ENCODE measurements around the gene HES4. TPM values are rescaled to one million over a fixed set of nuclear protein-coding genes. Genes with fewer than 3 reads are reported as not detected.

Gene HES4
- total and polyA plus RNA-seq, 2 donors (not counting 3 experiments of a cell fraction or from before 2014, with no cell fraction given), result 30.5 to 37.6 TPM

DNA sequence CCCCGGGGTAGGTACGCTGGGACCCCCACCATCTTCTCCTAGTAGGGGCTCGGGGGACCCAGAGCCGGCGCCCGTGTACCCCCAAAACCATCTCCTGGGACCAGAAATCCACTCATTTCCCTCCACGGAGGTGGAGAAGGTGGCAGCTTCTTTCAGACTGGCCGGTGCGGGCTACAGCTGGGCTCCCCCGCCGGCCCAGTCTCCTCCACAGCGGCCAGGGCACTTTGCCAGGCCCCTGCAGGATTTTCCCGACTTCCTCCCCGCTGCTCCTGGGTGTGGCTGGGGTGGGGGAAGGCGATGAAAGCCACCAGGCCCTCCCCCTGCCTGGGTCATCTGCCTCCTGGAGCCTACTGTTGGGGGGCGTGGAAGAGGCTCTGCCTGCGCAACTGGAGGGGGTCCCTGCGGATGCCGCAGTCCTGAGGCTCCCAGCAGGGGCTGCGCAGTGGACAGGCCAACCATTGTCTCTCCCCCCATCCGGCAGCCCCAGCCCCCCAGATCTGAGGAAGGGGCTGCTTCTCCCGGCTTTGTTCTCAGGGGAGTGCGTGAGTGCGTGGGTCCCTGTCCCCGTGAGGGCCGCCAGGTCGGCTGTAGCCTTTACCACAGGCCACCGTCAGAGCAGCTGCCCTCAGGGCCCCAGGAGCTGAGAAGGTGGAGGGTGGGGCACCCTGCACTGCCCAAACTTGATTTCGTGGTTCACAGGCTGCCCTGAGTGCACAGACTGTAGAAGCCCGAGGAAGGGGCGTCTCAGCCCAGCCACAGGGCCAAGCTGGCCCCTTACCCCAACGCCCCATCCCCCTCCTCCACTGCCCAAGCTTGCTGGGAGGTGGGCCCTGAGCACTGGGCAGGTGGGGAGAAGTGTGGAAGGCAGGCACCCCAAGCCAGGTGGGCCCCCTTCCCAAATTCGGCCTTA is 21.4 kb upstream of the HES4 start:
- peak overlapping the region; percentile 71 for H3K4me2 ChIP-seq (ENCODE audit: insufficient read depth, low read length)
- intact Hi-C loops (cut with micrococcal nuclease) (loop anchor here (2.0 kb wide), 1 partner anchor 20 kb away; no protein-coding TSS in a partner anchor), dilution Hi-C loops (cut with MboI; ENCODE audit: extremely low pct_ligation_motif_present, low sequenced_read_pairs) (no loop called here)
- H3K9ac ChIP-seq (replicated peaks; ENCODE audit: extremely low read depth, insufficient read depth, low read length), result no peak overlapping the region
- H3K36me3 ChIP-seq (ENCODE audit: control insufficient read depth in 2 of 2, extremely low read depth in 1 of 2, insufficient read depth in 2 of 2, low read length in 2 of 2), result no peaks in the 10 kb centered on the region
- H3K27me3 ChIP-seq (ENCODE audit: control insufficient read depth in 2 of 2, insufficient read depth in 2 of 2, low read length in 2 of 2), result no peaks in the 10 kb centered on the region
- H3K9me1 ChIP-seq (replicated peaks; ENCODE audit: control insufficient read depth, extremely low read depth, insufficient read depth, low read length), result no peaks in the 10 kb centered on the region
- H3K79me2 ChIP-seq (ENCODE audit: control insufficient read depth, insufficient read depth, low read length), result no peaks in the 10 kb centered on the region
- no peaks in the 10 kb centered on the region for H3K9me3 ChIP-seq (replicated peaks; ENCODE audit: control insufficient read depth, insufficient read depth, low read length)
- no TSS peak for BruUV-seq (replicated peaks)
- DNase-seq (ENCODE audit: low read depth, low spot score) (peak; percentile 46), FAIRE-seq (peak; percentile 49)
- peak overlapping the region; percentile 26 to 71 (median 50) for H3K4me3 ChIP-seq (replicated peaks in 1 of 3; ENCODE audit: insufficient read depth in 1 of 3, low read depth in 1 of 3, low read length in 3 of 3)
- H3K4me1 ChIP-seq (ENCODE audit: control insufficient read depth, extremely low read depth, insufficient read depth, low read length), result peaks cover 16% of the 10 kb centered on the region
- no peak overlapping the region for H3K27ac ChIP-seq (ENCODE audit: insufficient read depth, low read depth, low read length)
- TF ChIP-seq POLR2AphosphoS5 (IDR thresholded peaks at IDR 0.05; ENCODE audit: insufficient read depth, low read depth, low read length) (peak; percentile 59), GATA2 (IDR thresholded peaks at IDR 0.05; ENCODE audit: insufficient read depth, insufficient read length, low read depth, low read length) (no peak), MYC (IDR thresholded peaks at IDR 0.05; ENCODE audit: low read depth, low read length) (no peak)
- H2AFZ ChIP-seq (ENCODE audit: low read depth, low read length), result no peak overlapping the region
- no peaks in the 10 kb centered on the region for H4K20me1 ChIP-seq (replicated peaks; ENCODE audit: control insufficient read depth, extremely low read depth, insufficient read depth, low read length)
- POLR2A ChIA-PET, result no interaction called here
- CTCF ChIA-PET, result interaction anchor here (1.5 kb wide), 1 partner anchor 18 kb away, joined by 5 read pairs; no protein-coding TSS in a partner anchor

DNA sequence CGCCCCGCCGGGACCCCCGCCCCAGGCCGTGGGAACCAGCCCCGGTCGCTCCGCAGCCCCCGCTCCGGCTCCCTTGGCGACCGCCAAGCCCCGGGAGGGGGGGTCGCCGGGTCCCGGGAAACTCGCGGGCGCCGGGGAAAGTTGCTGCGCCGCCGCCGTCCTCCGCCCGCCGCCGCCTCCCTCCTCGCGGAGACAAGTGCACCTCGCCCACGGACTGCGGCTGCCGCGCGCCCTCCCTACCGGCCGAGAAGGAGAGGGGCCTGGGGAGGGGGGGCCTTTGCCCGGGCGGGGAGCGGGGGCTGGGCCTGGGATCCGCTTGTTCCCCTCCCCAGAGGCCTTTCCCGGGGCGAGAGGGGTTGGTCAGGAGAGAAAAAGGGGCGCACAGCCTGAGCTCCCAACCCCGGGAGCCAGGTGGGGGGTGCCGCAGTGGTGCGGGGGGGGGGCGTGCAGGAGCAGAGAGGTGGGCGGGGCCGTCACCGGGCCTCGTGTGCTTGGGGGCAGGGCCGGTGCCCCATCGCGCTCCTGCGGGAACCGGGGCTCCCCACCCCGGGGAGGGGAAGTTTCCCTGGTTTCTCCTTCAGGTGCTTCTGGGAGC is 20.6 kb upstream of the HES4 start:
- no peaks in the 10 kb centered on the region for H3K27me3 ChIP-seq (ENCODE audit: control insufficient read depth in 2 of 2, insufficient read depth in 2 of 2, low read length in 2 of 2)
- H3K4me1 ChIP-seq (ENCODE audit: control insufficient read depth, extremely low read depth, insufficient read depth, low read length), result peaks cover 16% of the 10 kb centered on the region
- DNase-seq (ENCODE audit: low read depth, low spot score) (no peak), FAIRE-seq (no peak)
- no peaks in the 10 kb centered on the region for H4K20me1 ChIP-seq (replicated peaks; ENCODE audit: control insufficient read depth, extremely low read depth, insufficient read depth, low read length)
- H3K4me3 ChIP-seq (replicated peaks in 1 of 3; ENCODE audit: insufficient read depth in 1 of 3, low read depth in 1 of 3, low read length in 3 of 3), result peak overlapping the region; percentile 26 to 71 (median 50)
- peak overlapping the region; percentile 32 for H2AFZ ChIP-seq (ENCODE audit: low read depth, low read length)
- TF ChIP-seq GATA2 (IDR thresholded peaks at IDR 0.05; ENCODE audit: insufficient read depth, insufficient read length, low read depth, low read length) (no peak), FOS (IDR thresholded peaks at IDR 0.05; ENCODE audit: borderline replicate concordance, insufficient read depth, low read length) (no peak), POLR2AphosphoS5 (IDR thresholded peaks at IDR 0.05; ENCODE audit: insufficient read depth, low read depth, low read length) (no peak), JUN (IDR thresholded peaks at IDR 0.05; ENCODE audit: borderline replicate concordance, insufficient read depth, insufficient read length, low read depth) (no peak), MYC (IDR thresholded peaks at IDR 0.05; ENCODE audit: low read depth, low read length) (no peak), CTCF (IDR thresholded peaks at IDR 0.05; ENCODE audit: extremely low read depth in 1 of 2, insufficient read depth in 1 of 2, low read depth in 1 of 2, low read length in 2 of 2) (no peak), POLR2A (IDR thresholded peaks at IDR 0.05; ENCODE audit: low read depth, low read length) (no peak), MAX (IDR thresholded peaks at IDR 0.05; ENCODE audit: insufficient read depth, insufficient read length) (no peak), EZH2 (IDR thresholded peaks at IDR 0.05; ENCODE audit: borderline replicate concordance, low read depth, low read length, severe bottlenecking) (no peak)
- peak overlapping the region; percentile 17 for H3K9ac ChIP-seq (replicated peaks; ENCODE audit: extremely low read depth, insufficient read depth, low read length)
- ChIA-PET CTCF (interaction anchor here (1.3 to 1.5 kb wide), 3 partner anchors 12 to 44 kb away, joined by 4 to 12 read pairs (median 5); no protein-coding TSS in a partner anchor), POLR2A (no interaction called here)
- no peaks in the 10 kb centered on the region for H3K79me2 ChIP-seq (ENCODE audit: control insufficient read depth, insufficient read depth, low read length)
- no peaks in the 10 kb centered on the region for H3K9me1 ChIP-seq (replicated peaks; ENCODE audit: control insufficient read depth, extremely low read depth, insufficient read depth, low read length)
- no peaks in the 10 kb centered on the region for H3K36me3 ChIP-seq (ENCODE audit: control insufficient read depth in 2 of 2, extremely low read depth in 1 of 2, insufficient read depth in 2 of 2, low read length in 2 of 2)
- no peak overlapping the region for H3K27ac ChIP-seq (ENCODE audit: insufficient read depth, low read depth, low read length)
- intact Hi-C loops (cut with micrococcal nuclease) (loop anchor here (2.0 kb wide), 1 partner anchor 20 kb away; no protein-coding TSS in a partner anchor), dilution Hi-C loops (cut with MboI; ENCODE audit: extremely low pct_ligation_motif_present, low sequenced_read_pairs) (no loop called here)
- H3K9me3 ChIP-seq (replicated peaks; ENCODE audit: control insufficient read depth, insufficient read depth, low read length), result no peaks in the 10 kb centered on the region
- peak overlapping the region; percentile 71 for H3K4me2 ChIP-seq (ENCODE audit: insufficient read depth, low read length)
- no TSS peak for BruUV-seq (replicated peaks)
